ENCODE measurements around the gene ZMIZ1. TPM values are rescaled to one million over a fixed set of nuclear protein-coding genes. Genes with fewer than 3 reads are reported as not detected.
A peak's percentile ranks its signal among the peaks of the same experiment; 100 is the strongest.

ZMIZ1 gene
- total RNA-seq, 1 experiment from 2014 or later, result 34.2 TPM

DNA sequence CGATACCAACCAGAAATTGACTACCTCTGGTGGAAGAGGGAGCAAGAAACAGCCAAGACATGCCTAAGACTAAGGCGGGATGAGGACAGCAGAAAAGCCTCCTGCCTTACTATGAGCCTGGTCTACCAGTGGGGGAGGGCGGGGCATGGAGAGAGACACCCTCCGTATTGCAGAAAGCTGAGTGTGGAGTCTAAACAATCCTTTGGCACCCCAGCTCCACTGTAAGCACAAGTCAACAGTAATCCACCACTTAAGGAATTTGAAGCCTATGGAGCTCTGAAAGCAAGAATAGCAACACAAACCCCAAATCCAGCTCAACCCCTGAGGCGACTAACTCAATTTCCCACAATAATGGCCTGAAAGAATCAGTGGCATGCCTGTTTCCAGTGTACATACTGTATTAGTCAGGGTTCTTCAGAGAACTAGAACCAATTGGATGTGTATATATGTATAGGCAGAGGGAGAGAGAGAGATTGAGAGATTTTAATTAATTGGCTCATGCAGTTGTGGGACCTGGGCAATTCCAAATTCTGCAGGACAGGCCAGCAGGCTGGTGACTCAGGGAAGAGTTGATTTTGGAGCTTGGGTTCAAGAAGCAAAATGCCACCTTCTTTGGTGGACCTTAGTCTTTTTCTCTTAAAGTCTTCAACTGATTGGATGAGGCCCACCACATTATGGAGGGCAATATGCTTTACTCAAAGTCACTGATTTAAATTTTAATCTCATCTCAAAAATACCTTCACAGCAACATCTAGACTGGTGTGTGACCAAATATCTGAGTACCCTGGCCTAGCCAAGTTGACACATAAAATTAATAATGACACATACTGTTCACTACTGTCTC is 292.0 kb downstream of the ZMIZ1 start:
- no peaks in the 10 kb centered on the region for H3K9me3 ChIP-seq (ENCODE audit: control insufficient read depth, insufficient read depth, low read depth, low read length)
- no TSS peak for BruUV-seq (replicated peaks)
- ChIA-PET CTCF (no interaction called here), POLR2A (no interaction called here)
- TF ChIP-seq SIN3A (IDR thresholded peaks at IDR 0.05; ENCODE audit: borderline replicate concordance, insufficient read depth, low read depth, low read length), result no peak
- TF ChIP-seq, protein P1, sequence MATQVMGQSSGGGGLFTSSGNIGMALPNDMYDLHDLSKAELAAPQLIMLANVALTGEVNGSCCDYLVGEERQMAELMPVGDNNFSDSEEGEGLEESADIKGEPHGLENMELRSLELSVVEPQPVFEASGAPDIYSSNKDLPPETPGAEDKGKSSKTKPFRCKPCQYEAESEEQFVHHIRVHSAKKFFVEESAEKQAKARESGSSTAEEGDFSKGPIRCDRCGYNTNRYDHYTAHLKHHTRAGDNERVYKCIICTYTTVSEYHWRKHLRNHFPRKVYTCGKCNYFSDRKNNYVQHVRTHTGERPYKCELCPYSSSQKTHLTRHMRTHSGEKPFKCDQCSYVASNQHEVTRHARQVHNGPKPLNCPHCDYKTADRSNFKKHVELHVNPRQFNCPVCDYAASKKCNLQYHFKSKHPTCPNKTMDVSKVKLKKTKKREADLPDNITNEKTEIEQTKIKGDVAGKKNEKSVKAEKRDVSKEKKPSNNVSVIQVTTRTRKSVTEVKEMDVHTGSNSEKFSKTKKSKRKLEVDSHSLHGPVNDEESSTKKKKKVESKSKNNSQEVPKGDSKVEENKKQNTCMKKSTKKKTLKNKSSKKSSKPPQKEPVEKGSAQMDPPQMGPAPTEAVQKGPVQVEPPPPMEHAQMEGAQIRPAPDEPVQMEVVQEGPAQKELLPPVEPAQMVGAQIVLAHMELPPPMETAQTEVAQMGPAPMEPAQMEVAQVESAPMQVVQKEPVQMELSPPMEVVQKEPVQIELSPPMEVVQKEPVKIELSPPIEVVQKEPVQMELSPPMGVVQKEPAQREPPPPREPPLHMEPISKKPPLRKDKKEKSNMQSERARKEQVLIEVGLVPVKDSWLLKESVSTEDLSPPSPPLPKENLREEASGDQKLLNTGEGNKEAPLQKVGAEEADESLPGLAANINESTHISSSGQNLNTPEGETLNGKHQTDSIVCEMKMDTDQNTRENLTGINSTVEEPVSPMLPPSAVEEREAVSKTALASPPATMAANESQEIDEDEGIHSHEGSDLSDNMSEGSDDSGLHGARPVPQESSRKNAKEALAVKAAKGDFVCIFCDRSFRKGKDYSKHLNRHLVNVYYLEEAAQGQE (IDR thresholded peaks at IDR 0.05; ENCODE audit: insufficient read depth in 1 of 2, low read depth in 2 of 2, low read length in 1 of 2), result no peak
- TF ChIP-seq, protein P2, sequence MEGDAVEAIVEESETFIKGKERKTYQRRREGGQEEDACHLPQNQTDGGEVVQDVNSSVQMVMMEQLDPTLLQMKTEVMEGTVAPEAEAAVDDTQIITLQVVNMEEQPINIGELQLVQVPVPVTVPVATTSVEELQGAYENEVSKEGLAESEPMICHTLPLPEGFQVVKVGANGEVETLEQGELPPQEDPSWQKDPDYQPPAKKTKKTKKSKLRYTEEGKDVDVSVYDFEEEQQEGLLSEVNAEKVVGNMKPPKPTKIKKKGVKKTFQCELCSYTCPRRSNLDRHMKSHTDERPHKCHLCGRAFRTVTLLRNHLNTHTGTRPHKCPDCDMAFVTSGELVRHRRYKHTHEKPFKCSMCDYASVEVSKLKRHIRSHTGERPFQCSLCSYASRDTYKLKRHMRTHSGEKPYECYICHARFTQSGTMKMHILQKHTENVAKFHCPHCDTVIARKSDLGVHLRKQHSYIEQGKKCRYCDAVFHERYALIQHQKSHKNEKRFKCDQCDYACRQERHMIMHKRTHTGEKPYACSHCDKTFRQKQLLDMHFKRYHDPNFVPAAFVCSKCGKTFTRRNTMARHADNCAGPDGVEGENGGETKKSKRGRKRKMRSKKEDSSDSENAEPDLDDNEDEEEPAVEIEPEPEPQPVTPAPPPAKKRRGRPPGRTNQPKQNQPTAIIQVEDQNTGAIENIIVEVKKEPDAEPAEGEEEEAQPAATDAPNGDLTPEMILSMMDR (IDR thresholded peaks at IDR 0.05), result no peak
- TF ChIP-seq POLR2AphosphoS5 (IDR thresholded peaks at IDR 0.05; ENCODE audit: low read depth, low read length), result no peak
- no peak for TF ChIP-seq TCF7L2 (IDR thresholded peaks at IDR 0.05; ENCODE audit: low read depth, low read length)
- ATAC-seq (0 out of 2 replicates have a peak, but pooled peaks have one; percentile 36), DNase-seq (ENCODE audit: low read depth, low spot score) (no peak)
- no peak overlapping the region for H3K27ac ChIP-seq (ENCODE audit: low read length)
- intact Hi-C loops (cut with micrococcal nuclease; ENCODE audit: unreplicated experiment) (no loop called here), in situ Hi-C loops (cut with HindIII; ENCODE audit: low pct_unique_long_range_greater_than_20kb, low sequenced_read_pairs) (no loop called here)
- peaks cover 11% of the 10 kb centered on the region; the same call in 1 of the 2 replicates for H3K27me3 ChIP-seq (ENCODE audit: control insufficient read depth, insufficient read depth, low read length)
- no peaks in the 10 kb centered on the region for H3K4me1 ChIP-seq (ENCODE audit: control insufficient read depth, insufficient read depth, low read length)
- H3K36me3 ChIP-seq (ENCODE audit: control insufficient read depth, insufficient read depth, low read length), result no peaks in the 10 kb centered on the region
- H3K4me3 ChIP-seq (ENCODE audit: low read depth in 2 of 2, low read length in 2 of 2), result no peak overlapping the region

DNA sequence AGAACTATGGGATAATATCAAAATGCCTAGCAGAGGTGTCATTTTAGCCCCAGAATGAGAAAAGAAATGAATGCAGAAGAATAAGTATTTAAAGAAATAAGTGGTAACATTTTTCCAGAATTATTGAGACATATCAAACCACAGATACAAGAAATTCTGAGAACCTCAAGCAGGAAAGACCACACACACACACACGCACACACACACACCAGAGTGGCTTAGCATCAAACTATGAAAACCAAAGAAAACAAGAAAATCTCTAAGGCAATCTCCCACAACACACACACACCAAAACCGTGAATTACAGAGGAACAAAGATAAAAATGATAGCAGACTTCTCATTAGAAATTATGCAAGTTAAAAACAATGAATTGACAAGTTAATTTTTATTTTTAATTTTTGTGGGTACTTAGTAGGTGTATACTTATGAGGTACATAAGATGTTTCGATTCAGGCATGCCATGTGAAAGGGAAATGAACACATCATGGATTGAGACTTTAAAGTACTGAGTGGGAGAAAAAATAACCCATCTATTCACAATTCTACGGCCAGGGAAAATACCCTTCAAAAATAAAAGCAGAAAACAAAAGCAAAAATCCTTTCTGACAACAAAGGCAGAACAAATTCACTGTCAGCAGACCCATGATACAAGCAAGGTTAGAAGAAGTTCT is 293.1 kb downstream of the ZMIZ1 start:
- CTCF ChIA-PET, result no interaction called here
- Histone ChIP-seq H3K27ac (ENCODE audit: low read length) (no peak overlapping the region), H3K4me1 (ENCODE audit: control insufficient read depth, insufficient read depth, low read length) (no peaks in the 10 kb centered on the region), H3K4me3 (ENCODE audit: low read depth in 2 of 2, low read length in 2 of 2) (no peak overlapping the region), H3K9me3 (ENCODE audit: control insufficient read depth, insufficient read depth, low read depth, low read length) (no peaks in the 10 kb centered on the region), H3K27me3 (ENCODE audit: control insufficient read depth, insufficient read depth, low read length) (peaks cover 11% of the 10 kb centered on the region; the same call in 1 of the 2 replicates), H3K36me3 (ENCODE audit: control insufficient read depth, insufficient read depth, low read length) (no peaks in the 10 kb centered on the region)
- intact Hi-C loops (cut with micrococcal nuclease; ENCODE audit: unreplicated experiment), result no loop called here
- POLR2A ChIA-PET, result no interaction called here
- DNase-seq (ENCODE audit: low read depth, low spot score) (no peak), ATAC-seq (no peak)
- BruUV-seq (replicated peaks), result no TSS peak
- TF ChIP-seq, protein P2 (IDR thresholded peaks at IDR 0.05), result no peak
- TF ChIP-seq SIN3A (IDR thresholded peaks at IDR 0.05; ENCODE audit: borderline replicate concordance, insufficient read depth, low read depth, low read length) (no peak), TCF7L2 (IDR thresholded peaks at IDR 0.05; ENCODE audit: low read depth, low read length) (no peak), POLR2AphosphoS5 (IDR thresholded peaks at IDR 0.05; ENCODE audit: low read depth, low read length) (no peak)
- TF ChIP-seq, protein P1 (IDR thresholded peaks at IDR 0.05; ENCODE audit: insufficient read depth in 1 of 2, low read depth in 2 of 2, low read length in 1 of 2), result no peak
- in situ Hi-C loops (cut with HindIII; ENCODE audit: low pct_unique_long_range_greater_than_20kb, low sequenced_read_pairs), result no loop called here
